ENCODE measurements around the gene GALNT6. TPM values are rescaled to one million over a fixed set of nuclear protein-coding genes. Genes with fewer than 3 reads are reported as not detected.
"Not testable (repeated sequence)": the region's sequence is repeated elsewhere in the genome, so short reads cannot be mapped to it uniquely, and the experiment has no call there.

The GALNT6 gene
- total RNA-seq, 1 donor from 2014 or later, result 17.2 TPM

DNA sequence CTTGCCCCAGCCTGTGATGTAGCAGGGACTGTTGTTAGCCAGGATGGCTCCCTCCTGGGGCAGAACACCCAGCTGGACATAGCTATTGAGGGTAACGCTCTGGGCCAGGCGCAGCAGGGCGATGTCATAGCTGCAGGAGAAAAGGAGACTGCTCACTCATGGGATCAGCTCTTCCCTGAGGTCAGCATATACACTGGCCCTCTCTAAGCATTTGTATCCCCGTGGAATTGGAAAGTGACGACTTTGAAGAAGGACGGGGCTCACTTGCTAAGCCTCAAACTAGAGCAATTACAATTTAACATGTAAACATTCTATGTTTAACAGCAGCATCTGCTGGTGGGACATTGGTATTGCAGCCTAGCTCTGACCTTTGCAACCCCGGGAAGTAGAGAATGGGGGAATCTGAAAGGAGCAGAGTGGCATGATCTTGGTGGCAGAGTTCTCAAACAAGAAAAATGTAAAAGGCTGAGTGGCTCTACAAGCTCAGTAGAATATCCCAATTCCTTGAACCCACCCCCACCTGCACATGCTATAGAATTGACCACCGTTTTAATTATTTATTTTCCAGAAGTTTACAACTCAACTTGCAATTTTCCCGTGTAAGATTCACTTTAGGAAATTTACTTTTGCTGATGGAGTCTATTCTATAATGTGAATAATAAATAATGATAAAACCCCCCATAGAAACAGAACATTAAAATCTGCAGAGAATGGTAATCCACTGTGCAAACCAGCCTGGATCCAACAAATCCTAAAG lies 49.8 kb downstream of the GALNT6 start:
- H3K27ac Mint-ChIP-seq, result peak overlapping the region; percentile 60
- peaks cover 14% of the 10 kb centered on the region for H3K4me1 Mint-ChIP-seq (ENCODE audit: unreplicated experiment)
- no peaks in the 10 kb centered on the region for H3K36me3 Mint-ChIP-seq
- TF ChIP-seq CTCF (conservative IDR thresholded peaks at IDR 0.05), result peak; percentile 97
- H3K4me3 Mint-ChIP-seq, result peak overlapping the region; percentile 72
- H3K9me3 Mint-ChIP-seq, result no peaks in the 10 kb centered on the region
- DNase-seq (ENCODE audit: extremely low spot score, unreplicated experiment), result no peak
- no peaks in the 10 kb centered on the region for H3K27me3 Mint-ChIP-seq

DNA sequence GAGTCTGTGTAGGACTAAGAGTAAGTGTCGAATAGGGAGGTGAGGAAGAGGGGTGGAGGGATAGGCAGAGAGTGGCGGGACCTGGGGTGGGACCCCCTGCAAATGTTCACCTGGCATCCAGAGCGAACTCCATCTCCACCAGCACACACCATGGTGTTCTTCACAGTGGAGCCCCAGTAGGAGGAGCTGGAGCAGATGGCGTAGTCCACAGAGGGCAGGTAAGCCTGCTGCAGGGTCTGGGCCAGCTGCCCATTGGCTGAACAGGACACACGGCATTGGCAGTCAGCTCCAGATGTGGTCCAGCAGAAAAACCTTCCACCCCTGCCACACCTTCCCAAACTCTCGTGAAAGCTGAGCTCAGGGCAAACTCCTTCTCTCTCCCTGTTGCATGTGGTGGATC lies 51.5 kb downstream of the GALNT6 start:
- Mint-ChIP-seq H3K36me3 (no peaks in the 10 kb centered on the region), H3K9me3 (no peaks in the 10 kb centered on the region), H3K27ac (no peak overlapping the region), H3K4me1 (ENCODE audit: unreplicated experiment) (peaks cover 14% of the 10 kb centered on the region), H3K4me3 (no peak overlapping the region), H3K27me3 (no peaks in the 10 kb centered on the region)
- no peak for TF ChIP-seq CTCF (conservative IDR thresholded peaks at IDR 0.05)
- DNase-seq (ENCODE audit: extremely low spot score, unreplicated experiment), result no peak

DNA sequence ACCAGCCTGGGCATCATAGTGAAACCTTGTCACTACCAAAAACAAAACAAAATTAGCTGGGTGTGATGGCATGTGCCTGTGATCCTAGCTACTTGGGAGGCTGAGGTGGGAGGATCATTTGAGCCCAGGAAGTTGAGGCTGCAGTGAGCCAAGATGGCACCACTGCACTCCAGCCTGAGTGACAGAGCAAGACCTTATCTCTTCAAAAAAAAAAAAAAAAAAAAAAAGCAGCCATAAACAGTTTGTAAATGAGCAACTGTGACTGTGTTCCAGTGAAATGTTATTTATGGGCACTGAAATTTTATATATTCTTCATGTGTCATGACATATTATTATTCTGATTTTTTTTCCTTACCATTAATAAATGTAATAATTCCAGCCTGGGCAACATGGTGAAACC lies 53.9 kb downstream of the GALNT6 start:
- not testable (repeated sequence) for H3K27me3 Mint-ChIP-seq; H3K27ac Mint-ChIP-seq; DNase-seq (ENCODE audit: extremely low spot score, unreplicated experiment); H3K4me3 Mint-ChIP-seq; H3K36me3 Mint-ChIP-seq; H3K9me3 Mint-ChIP-seq
- H3K4me1 Mint-ChIP-seq (ENCODE audit: unreplicated experiment), result peaks cover 14% of the 10 kb centered on the region

DNA sequence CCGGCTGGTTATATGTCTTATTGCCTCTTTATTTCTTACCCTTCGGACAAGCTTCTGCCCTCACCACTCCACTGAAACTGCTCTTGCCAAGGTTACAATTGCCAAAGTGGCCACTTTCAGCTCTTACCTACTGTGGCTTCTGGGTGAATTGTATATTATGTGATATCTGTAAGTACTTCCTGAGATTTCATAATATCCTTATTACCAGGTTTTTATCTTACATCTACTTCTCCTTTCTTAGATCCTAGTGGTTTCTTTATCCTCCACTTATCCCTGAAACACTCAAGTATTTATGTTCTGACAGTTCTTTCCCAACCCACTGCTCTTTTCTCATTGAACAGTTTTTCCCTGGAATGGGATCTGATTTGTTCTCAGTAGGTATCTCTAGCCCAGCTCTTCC lies 55.3 kb downstream of the GALNT6 start:
- Mint-ChIP-seq H3K4me3 (no peak overlapping the region), H3K27ac (peak overlapping the region; percentile 19), H3K4me1 (ENCODE audit: unreplicated experiment) (peaks cover 5% of the 10 kb centered on the region), H3K9me3 (no peaks in the 10 kb centered on the region), H3K27me3 (no peaks in the 10 kb centered on the region), H3K36me3 (no peaks in the 10 kb centered on the region)
- TF ChIP-seq CTCF (conservative IDR thresholded peaks at IDR 0.05), result no peak
- no peak for DNase-seq (ENCODE audit: extremely low spot score, unreplicated experiment)

DNA sequence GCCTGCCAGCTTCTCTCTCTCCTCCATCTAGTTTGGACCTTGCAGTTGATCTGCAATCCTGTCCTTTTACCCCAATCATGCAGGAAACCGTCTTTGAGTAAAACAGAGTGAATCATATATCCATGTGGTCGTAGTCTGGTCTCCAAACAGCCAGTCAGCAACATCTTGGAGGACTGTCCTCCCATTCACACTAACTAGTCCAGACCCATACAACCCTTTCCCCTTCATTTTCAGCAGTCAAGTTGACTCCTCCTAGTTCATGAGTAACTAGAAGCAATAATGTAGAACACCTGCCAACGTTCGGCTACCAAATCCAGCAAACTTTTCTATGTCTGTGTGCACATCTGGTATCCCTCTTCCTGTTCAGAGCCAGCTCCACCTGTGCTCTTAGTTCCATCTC lies 56.4 kb downstream of the GALNT6 start:
- no peak for DNase-seq (ENCODE audit: extremely low spot score, unreplicated experiment)
- H3K36me3 Mint-ChIP-seq, result no peaks in the 10 kb centered on the region
- no peak overlapping the region for H3K27ac Mint-ChIP-seq
- H3K4me3 Mint-ChIP-seq, result no peak overlapping the region
- peaks cover 5% of the 10 kb centered on the region for H3K4me1 Mint-ChIP-seq (ENCODE audit: unreplicated experiment)
- no peaks in the 10 kb centered on the region for H3K9me3 Mint-ChIP-seq
- H3K27me3 Mint-ChIP-seq, result no peaks in the 10 kb centered on the region
- TF ChIP-seq CTCF (conservative IDR thresholded peaks at IDR 0.05), result no peak

GRCh38 chr12:51333536-51333935 lies 57.7 kb downstream of the GALNT6 start:
- Mint-ChIP-seq H3K27me3 (no peaks in the 10 kb centered on the region), H3K27ac (no peak overlapping the region), H3K4me3 (no peak overlapping the region), H3K4me1 (ENCODE audit: unreplicated experiment) (peaks cover 5% of the 10 kb centered on the region), H3K36me3 (no peaks in the 10 kb centered on the region), H3K9me3 (no peaks in the 10 kb centered on the region)
- DNase-seq (ENCODE audit: extremely low spot score, unreplicated experiment), result no peak
- TF ChIP-seq CTCF (conservative IDR thresholded peaks at IDR 0.05), result no peak

Data from type B pancreatic cell (in vitro differentiated cells).